Right atrium auricular region (tissue), 2 donors: ENCODE data around the gene ANO5. TPM values are rescaled to one million over a fixed set of nuclear protein-coding genes. Genes with fewer than 3 reads are reported as not detected.
A peak's percentile ranks its signal among the peaks of the same experiment; 100 is the strongest.
"Not testable (repeated sequence)": the region's sequence is repeated elsewhere in the genome, so short reads cannot be mapped to it uniquely, and the experiment has no call there.

ENCODE experiments used
- DNase-seq: peaks from one replicate; pipeline ENCODE4 v3.0.0-alpha.2; 2019; ENCODE audit warnings: low spot score
- H3K27ac ChIP-seq, 2 donors: fragments of 200-600 bp; sonication (generic); 1 replicate in 1 of 2; 2 replicates in 1 of 2; pipeline ENCODE4 v1.5.1; 2016 to 2019
- H3K27me3 ChIP-seq, 2 donors: fragments of 200-600 bp; sonication (generic); one replicate each; pipeline versions ENCODE4 v1.5.1 to v1.6.0; 2017 to 2019
- H3K36me3 ChIP-seq: fragments of 200-600 bp; sonication (generic); one replicate; pipeline ENCODE4 v1.5.1; 2016
- H3K4me1 ChIP-seq, 2 donors: fragments of 200-600 bp; sonication (generic); one replicate each; pipeline versions ENCODE4 v1.5.1 to v1.6.0; 2017 to 2019
- H3K4me3 ChIP-seq, 2 donors: fragments of 200-600 bp; sonication (generic); 1 replicate in 1 of 2; 2 replicates in 1 of 2; pipeline ENCODE4 v1.5.1; 2017 to 2019; ENCODE audit warnings: mild to moderate bottlenecking in 1 of 2, moderate library complexity in 1 of 2
- H3K9me3 ChIP-seq, 2 donors: fragments of 200-600 bp; sonication (generic); one replicate each; pipeline ENCODE4 v1.5.1; 2019
- total RNA-seq, 2 donors: library from RNA; depleted of rRNA; stranded (reverse); fragments of >200 nt; gene quantifications; one replicate each; pipeline ENCODE4 v1.1.0, GENCODE V29; 2016
- TF ChIP-seq, protein P1 (sequence below), 2 donors: fragments of 200-600 bp; sonication (generic); IDR thresholded peaks; one replicate each; pipeline ENCODE4 v1.5.1; 2019; ENCODE audit warnings: antibody characterized with exemption in 2 of 2

ANO5 gene
- total RNA-seq, 2 donors from 2014 or later, result 38.7 to 94.3 TPM

DNA sequence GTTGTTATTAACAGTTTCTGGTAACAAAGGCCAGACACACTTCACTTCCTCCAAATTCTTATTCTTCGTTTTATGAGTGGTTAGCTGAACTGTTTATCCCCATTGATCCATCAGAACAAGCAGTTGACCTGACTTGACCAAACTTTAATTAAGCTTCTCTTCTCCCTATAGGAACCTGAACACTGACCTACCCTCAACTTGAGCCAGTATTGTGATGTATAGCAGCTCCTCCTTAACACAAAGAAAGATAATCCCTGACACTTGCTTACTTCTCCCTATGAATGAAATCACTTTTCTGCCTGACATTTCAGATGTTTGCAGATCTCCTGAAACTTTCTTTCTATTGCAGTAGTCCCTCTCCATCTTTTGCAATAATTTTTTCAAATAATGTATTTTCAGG is 41.9 kb downstream of the ANO5 start:
- H3K9me3 ChIP-seq, result no peaks in the 10 kb centered on the region
- H3K4me1 ChIP-seq, result no peaks in the 10 kb centered on the region
- TF ChIP-seq, protein P1, sequence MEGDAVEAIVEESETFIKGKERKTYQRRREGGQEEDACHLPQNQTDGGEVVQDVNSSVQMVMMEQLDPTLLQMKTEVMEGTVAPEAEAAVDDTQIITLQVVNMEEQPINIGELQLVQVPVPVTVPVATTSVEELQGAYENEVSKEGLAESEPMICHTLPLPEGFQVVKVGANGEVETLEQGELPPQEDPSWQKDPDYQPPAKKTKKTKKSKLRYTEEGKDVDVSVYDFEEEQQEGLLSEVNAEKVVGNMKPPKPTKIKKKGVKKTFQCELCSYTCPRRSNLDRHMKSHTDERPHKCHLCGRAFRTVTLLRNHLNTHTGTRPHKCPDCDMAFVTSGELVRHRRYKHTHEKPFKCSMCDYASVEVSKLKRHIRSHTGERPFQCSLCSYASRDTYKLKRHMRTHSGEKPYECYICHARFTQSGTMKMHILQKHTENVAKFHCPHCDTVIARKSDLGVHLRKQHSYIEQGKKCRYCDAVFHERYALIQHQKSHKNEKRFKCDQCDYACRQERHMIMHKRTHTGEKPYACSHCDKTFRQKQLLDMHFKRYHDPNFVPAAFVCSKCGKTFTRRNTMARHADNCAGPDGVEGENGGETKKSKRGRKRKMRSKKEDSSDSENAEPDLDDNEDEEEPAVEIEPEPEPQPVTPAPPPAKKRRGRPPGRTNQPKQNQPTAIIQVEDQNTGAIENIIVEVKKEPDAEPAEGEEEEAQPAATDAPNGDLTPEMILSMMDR (IDR thresholded peaks at IDR 0.05), result no peak
- H3K27me3 ChIP-seq, result no peaks in the 10 kb centered on the region
- DNase-seq, result no peak
- no peak overlapping the region for H3K4me3 ChIP-seq
- no peaks in the 10 kb centered on the region for H3K36me3 ChIP-seq
- H3K27ac ChIP-seq, result no peak overlapping the region

DNA sequence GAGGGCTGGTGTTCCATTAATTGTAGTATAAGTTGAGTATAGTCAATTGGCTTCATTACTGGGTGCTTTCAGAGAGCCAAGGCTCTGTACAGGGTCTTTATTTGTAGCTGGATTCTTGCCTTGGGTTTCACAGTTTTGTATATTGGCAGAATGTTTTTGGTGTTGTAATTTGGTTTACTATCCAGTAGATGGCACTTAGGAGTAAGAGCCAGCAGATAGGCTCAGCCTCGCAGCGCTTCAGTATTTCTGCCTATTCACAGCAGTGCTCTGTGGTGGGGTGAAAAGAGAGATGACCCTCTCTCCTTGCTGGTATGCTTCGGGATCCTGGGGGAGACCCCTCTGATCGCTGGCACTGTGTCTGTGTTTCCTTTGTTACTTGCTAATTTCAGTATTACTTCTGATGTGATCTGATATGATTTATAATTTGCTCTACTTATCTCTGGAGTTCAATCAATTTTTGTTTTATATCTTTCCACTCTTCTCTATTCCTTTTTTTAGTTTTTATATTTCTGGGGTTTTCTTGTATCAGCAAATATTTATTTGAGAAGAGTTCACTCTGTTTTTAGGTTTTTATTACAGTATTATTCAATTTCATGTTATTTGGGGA is 52.2 kb downstream of the ANO5 start:
- H3K4me1 ChIP-seq, result no peaks in the 10 kb centered on the region
- no peaks in the 10 kb centered on the region for H3K9me3 ChIP-seq
- H3K4me3 ChIP-seq, result no peak overlapping the region
- no peaks in the 10 kb centered on the region for H3K27me3 ChIP-seq
- DNase-seq, result peak; percentile 62
- TF ChIP-seq, protein P1 (IDR thresholded peaks at IDR 0.05), result peak; percentile 39 to 70
- H3K36me3 ChIP-seq, result no peaks in the 10 kb centered on the region
- no peak overlapping the region for H3K27ac ChIP-seq

DNA sequence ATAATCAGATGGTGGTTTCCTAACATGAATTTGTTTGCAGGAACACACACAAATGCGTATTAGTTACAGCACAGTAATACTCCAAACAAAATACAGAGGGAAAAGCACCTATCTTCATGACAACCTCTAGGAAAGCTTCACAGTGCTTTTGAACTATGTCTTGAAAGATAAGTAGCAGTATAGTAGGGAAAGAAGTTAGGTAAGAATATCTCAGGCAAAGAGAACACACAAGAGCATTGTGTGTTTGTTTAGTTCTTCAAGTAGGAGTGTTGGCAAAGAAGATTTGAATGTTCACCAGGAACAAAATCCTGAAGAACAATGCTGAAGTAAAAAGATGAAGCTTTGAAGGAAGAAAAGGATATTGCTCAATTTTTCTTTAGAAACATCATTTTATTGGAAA is 54.1 kb downstream of the ANO5 start:
- Histone ChIP-seq H3K4me3 (no peak overlapping the region), H3K27me3 (no peaks in the 10 kb centered on the region), H3K4me1 (no peaks in the 10 kb centered on the region), H3K9me3 (no peaks in the 10 kb centered on the region), H3K27ac (no peak overlapping the region), H3K36me3 (no peaks in the 10 kb centered on the region)
- DNase-seq, result no peak
- TF ChIP-seq, protein P1 (IDR thresholded peaks at IDR 0.05), result no peak

DNA sequence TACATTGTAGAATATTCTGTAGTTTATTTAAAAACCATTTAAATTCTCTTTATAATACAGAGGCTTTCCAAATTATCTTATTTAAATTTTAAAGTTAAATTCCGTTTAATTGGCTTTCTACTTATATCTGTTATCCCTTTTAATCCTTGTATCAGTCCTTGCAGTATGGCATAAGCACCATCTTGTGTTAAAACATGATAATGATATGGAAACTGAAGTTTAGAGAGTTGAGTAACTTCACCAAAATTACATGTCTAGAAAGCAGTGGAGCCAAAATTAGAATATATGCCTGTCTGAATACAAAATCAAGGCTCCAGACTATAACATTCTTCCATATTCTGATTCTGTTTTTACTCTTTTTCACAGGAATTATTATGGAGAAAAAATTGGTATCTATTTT is 57.0 kb downstream of the ANO5 start:
- Histone ChIP-seq H3K4me3 (no peak overlapping the region), H3K9me3 (no peaks in the 10 kb centered on the region), H3K4me1 (no peaks in the 10 kb centered on the region), H3K27ac (no peak overlapping the region), H3K36me3 (no peaks in the 10 kb centered on the region), H3K27me3 (no peaks in the 10 kb centered on the region)
- TF ChIP-seq, protein P1 (IDR thresholded peaks at IDR 0.05), result no peak
- DNase-seq, result no peak

DNA sequence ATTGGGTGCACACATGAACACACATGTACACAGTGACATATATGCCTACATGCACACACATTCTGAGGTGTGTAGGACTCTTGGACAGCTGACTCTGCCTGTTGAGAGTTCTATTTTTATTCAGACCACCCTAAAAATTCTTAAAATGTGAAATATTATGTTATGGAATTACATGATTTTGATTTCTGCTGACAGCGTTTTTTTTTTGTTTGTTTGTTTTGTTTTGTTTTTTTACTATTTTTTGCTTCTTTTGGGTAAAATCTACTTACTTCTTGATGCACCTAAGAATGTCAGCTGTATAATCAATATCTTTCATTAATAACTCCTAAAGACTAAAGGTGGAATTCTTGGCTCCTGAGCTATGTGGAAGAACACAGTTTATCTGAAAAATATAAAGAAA is 64.0 kb downstream of the ANO5 start:
- TF ChIP-seq, protein P1 (IDR thresholded peaks at IDR 0.05), result no peak
- no peak for DNase-seq
- no peaks in the 10 kb centered on the region for H3K9me3 ChIP-seq
- H3K36me3 ChIP-seq, result peaks cover 18% of the 10 kb centered on the region
- no peak overlapping the region for H3K27ac ChIP-seq
- H3K27me3 ChIP-seq, result no peaks in the 10 kb centered on the region
- H3K4me1 ChIP-seq, result no peaks in the 10 kb centered on the region
- no peak overlapping the region for H3K4me3 ChIP-seq

DNA sequence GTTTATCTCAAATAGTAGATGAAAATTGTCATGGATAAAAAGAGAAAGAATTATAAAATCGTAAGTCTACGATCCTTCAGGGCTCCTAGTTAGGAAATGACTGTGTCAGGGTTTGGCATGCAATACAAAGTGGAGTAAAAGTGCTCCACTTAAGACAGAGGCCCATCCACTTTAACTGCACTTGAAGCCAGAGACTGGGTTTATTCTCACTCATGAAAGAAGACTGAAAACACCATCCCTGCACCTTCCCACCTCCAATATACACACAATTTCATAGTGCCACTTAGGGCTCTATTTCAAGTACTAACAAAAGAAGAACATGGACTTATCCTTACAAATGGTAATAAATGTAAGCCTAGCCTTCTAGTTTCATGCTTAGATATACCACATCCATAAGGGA is 70.7 kb downstream of the ANO5 start:
- Histone ChIP-seq H3K9me3 (no peaks in the 10 kb centered on the region), H3K27me3 (no peaks in the 10 kb centered on the region), H3K4me1 (no peaks in the 10 kb centered on the region), H3K36me3 (no peaks in the 10 kb centered on the region), H3K27ac (no peak overlapping the region), H3K4me3 (no peak overlapping the region)
- DNase-seq, result no peak
- TF ChIP-seq, protein P1 (IDR thresholded peaks at IDR 0.05), result no peak

DNA sequence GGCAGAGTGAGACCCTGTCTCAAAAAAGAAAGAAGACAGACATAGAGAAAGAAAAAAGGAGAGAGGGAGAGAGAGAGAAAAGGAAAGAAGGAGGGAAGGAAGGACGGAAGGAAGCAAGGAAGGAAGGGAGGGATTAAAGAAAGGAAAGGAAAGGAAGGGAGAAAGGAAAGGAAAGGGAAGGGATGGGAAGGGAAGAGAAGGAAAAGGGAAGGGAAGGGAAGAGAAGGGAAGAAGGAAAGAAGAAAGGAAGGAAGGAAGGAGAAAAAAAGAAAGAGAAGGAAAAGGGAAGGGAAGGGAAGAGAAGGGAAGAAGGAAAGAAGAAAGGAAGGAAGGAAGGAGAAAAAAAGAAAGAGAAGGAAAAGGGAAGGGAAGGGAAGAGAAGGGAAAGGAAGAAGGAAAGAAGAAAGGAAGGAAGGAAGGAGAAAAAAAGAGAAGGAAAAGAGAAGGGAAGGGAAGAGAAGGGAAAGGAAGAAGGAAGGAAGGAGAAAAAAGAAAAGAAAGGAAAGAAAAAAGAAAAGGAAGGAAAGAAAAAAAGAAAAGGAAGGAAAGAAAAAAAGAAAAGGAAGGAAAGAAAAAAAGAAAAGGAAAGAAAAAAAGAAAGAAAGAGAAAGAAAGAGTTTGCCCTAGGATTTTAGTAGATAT is 76.2 kb downstream of the ANO5 start:
- H3K9me3 ChIP-seq, H3K27me3 ChIP-seq, H3K4me1 ChIP-seq, H3K27ac ChIP-seq, DNase-seq, H3K4me3 ChIP-seq: not testable (repeated sequence)
- peaks cover 20% of the 10 kb centered on the region for H3K36me3 ChIP-seq
